Activated CD8-positive, alpha-beta T cell treated with anti-CD3 and anti-CD28 coated beads, Interleukin-2, amount 10 ng/mL, durations not matched to agents 7 days and 5 days (primary cell): ENCODE results near the gene FAM13A. TPM values are rescaled to one million over a fixed set of nuclear protein-coding genes. Genes with fewer than 3 reads are reported as not detected.

ENCODE experiments used
- ATAC-seq: fragments of 150-1000 bp; cut with Tn5 transposase; one replicate; pipeline ENCODE4 v1.10.0; 2021; ENCODE audit warnings: moderate library complexity
- CTCF ChIA-PET: fragments of 350-600 bp; sonication (Branson Sonifier 250); formaldehyde crosslinking; loops from one replicate; lab custom pipeline; 2021; ENCODE audit warnings: antibody characterized with exemption; lab: Charles Lee
- POLR2A ChIA-PET: fragments of 350-600 bp; sonication (Branson Sonifier 250); formaldehyde crosslinking; loops from one replicate; lab custom pipeline; 2021; ENCODE audit warnings: antibody characterized with exemption; lab: Charles Lee
- DNase-seq: peaks from one replicate; pipeline ENCODE4 v3.0.0-alpha.2; 2020
- H3K27ac Mint-ChIP-seq: one replicate; pipeline ENCODE4 v1.8.0; 2021; ENCODE audit warnings: mild to moderate bottlenecking, mixed read lengths
- H3K27me3 Mint-ChIP-seq: one replicate; pipeline ENCODE4 v1.8.0; 2021; ENCODE audit warnings: low read depth, mixed read lengths
- H3K36me3 Mint-ChIP-seq: one replicate; pipeline ENCODE4 v1.8.0; 2021; ENCODE audit warnings: low read depth, mixed read lengths
- H3K4me1 Mint-ChIP-seq: one replicate; pipeline ENCODE4 v1.8.0; 2021; ENCODE audit warnings: low read depth, mixed read lengths
- H3K4me3 Mint-ChIP-seq: one replicate; pipeline ENCODE4 v1.8.0; 2021; ENCODE audit warnings: mild to moderate bottlenecking, mixed read lengths
- H3K9me3 Mint-ChIP-seq: one replicate; pipeline ENCODE4 v1.8.0; 2022; ENCODE audit warnings: mixed read lengths; ENCODE audit not compliant: insufficient read depth
- total RNA-seq, 2 experiments: library from RNA; stranded (reverse); gene quantifications; one replicate each; pipeline ENCODE4 v1.2.3, GENCODE V29; 2021

Gene FAM13A
- total RNA-seq, 2 experiments from 2014 or later = 4.5 to 4.7 TPM

GRCh38 chr4:88745581-88746163, 311.3 kb downstream of the FAM13A start:
- no peaks in the 10 kb centered on the region for H3K27me3 Mint-ChIP-seq
- H3K36me3 Mint-ChIP-seq = peaks cover 6% of the 10 kb centered on the region
- no peak overlapping the region for H3K27ac Mint-ChIP-seq
- H3K4me3 Mint-ChIP-seq = no peak overlapping the region
- no peaks in the 10 kb centered on the region for H3K9me3 Mint-ChIP-seq
- ChIA-PET POLR2A (no interaction called here), CTCF (interaction anchor here (1.2 to 1.6 kb wide), 2 partner anchors 73 to 206 kb away, joined by 3 to 5 read pairs; no protein-coding TSS in a partner anchor)
- ATAC-seq (no peak), DNase-seq (no peak)
- H3K4me1 Mint-ChIP-seq = no peaks in the 10 kb centered on the region

GRCh38 chr4:88745175-88745574, 311.8 kb downstream of the FAM13A start:
- CTCF ChIA-PET = interaction anchor here (0.5 kb wide), 1 partner anchor 100 kb away, joined by 3 read pairs; no protein-coding TSS in a partner anchor

GRCh38 chr4:88744609-88745008, 312.4 kb downstream of the FAM13A start:
- CTCF ChIA-PET = interaction anchor here (0.5 kb wide), 1 partner anchor 101 kb away, joined by 3 read pairs; no protein-coding TSS in a partner anchor
- ATAC-seq (no peak), DNase-seq (no peak)
- no peaks in the 10 kb centered on the region for H3K4me1 Mint-ChIP-seq
- no peak overlapping the region for H3K4me3 Mint-ChIP-seq
- H3K27ac Mint-ChIP-seq = no peak overlapping the region
- H3K36me3 Mint-ChIP-seq = peaks cover 6% of the 10 kb centered on the region
- no peaks in the 10 kb centered on the region for H3K27me3 Mint-ChIP-seq
- POLR2A ChIA-PET = no interaction called here
- H3K9me3 Mint-ChIP-seq = no peaks in the 10 kb centered on the region

More at GRCh38 chr4:88745175-88745574, 311.8 kb downstream of the FAM13A start:
- H3K27ac Mint-ChIP-seq = no peak overlapping the region
- no peaks in the 10 kb centered on the region for H3K27me3 Mint-ChIP-seq
- DNase-seq = no peak
- POLR2A ChIA-PET = no interaction called here
- no peak overlapping the region for H3K4me3 Mint-ChIP-seq
- H3K36me3 Mint-ChIP-seq = peaks cover 6% of the 10 kb centered on the region
- no peaks in the 10 kb centered on the region for H3K4me1 Mint-ChIP-seq
- H3K9me3 Mint-ChIP-seq = no peaks in the 10 kb centered on the region
- ATAC-seq = no peak

- H3K9me3 Mint-ChIP-seq = no peaks in the 10 kb centered on the region
- H3K27ac Mint-ChIP-seq = no peak overlapping the region
- no peaks in the 10 kb centered on the region for H3K4me1 Mint-ChIP-seq
- ATAC-seq (no peak), DNase-seq (no peak)
- H3K4me3 Mint-ChIP-seq = no peak overlapping the region
- CTCF ChIA-PET = no interaction called here
- H3K36me3 Mint-ChIP-seq = peaks cover 3% of the 10 kb centered on the region
- no peaks in the 10 kb centered on the region for H3K27me3 Mint-ChIP-seq
- POLR2A ChIA-PET = no interaction called here
Measured at GRCh38 chr4:88743696-88744095, 313.3 kb downstream of the FAM13A start.

DNA sequence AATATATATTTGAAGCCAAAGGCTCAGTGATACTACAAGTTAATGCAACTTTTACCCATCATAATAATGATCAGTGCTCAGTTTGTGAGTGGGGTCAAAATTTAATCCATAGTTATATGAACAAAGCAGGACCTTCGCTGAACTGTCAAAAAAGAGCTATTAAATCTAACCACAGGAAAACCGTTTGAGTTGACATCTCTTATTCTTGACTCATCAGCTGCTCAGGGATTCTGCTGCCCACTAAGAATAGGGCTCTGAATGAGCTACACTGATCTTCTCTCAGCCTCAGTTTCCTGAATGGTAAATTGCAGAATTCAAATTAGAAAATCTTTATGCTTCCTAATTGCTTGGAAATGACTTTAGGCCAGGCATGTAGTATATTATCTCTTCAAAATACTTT, 314.4 kb downstream of the FAM13A start:
- H3K9me3 Mint-ChIP-seq = no peaks in the 10 kb centered on the region
- peaks cover 3% of the 10 kb centered on the region for H3K36me3 Mint-ChIP-seq
- no peak overlapping the region for H3K4me3 Mint-ChIP-seq
- no peak overlapping the region for H3K27ac Mint-ChIP-seq
- POLR2A ChIA-PET = no interaction called here
- ATAC-seq = no peak
- H3K27me3 Mint-ChIP-seq = no peaks in the 10 kb centered on the region
- DNase-seq = no peak
- CTCF ChIA-PET = no interaction called here
- peaks cover 6% of the 10 kb centered on the region for H3K4me1 Mint-ChIP-seq

DNA sequence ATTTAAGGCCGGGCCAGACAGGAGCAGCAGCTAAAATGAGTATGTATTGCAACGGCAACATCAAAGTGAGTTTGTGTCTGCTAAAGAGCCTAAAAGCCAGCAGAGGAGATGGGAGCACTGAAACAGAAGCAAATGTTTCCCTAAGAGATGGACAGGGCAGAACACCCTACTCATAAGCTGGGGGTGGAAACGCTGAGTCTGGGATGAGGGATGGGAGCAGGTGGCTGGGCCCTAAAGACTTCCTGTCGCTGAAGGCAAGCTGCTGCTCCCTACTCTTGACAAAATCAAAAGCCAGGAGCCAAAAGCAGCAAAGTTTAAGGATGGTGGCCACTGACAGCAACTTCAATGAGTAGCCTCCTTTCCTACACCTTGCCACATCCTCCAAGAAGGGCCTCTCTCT, 318.8 kb downstream of the FAM13A start:
- Mint-ChIP-seq H3K27ac (no peak overlapping the region), H3K27me3 (no peaks in the 10 kb centered on the region), H3K9me3 (no peaks in the 10 kb centered on the region), H3K4me1 (peaks cover 10% of the 10 kb centered on the region), H3K36me3 (no peaks in the 10 kb centered on the region), H3K4me3 (no peak overlapping the region)
- ChIA-PET POLR2A (no interaction called here), CTCF (interaction anchor here (1.9 kb wide), 1 partner anchor 199 kb away, joined by 4 read pairs; no protein-coding TSS in a partner anchor)
- ATAC-seq (no peak), DNase-seq (no peak)

GRCh38 chr4:88737307-88737941, 319.6 kb downstream of the FAM13A start:
- no peaks in the 10 kb centered on the region for H3K9me3 Mint-ChIP-seq
- ATAC-seq = peak; percentile 55
- DNase-seq = peak; percentile 28
- no peak overlapping the region for H3K4me3 Mint-ChIP-seq
- no peak overlapping the region for H3K27ac Mint-ChIP-seq
- ChIA-PET CTCF (interaction anchor here (1.9 kb wide), 1 partner anchor 198 kb away, joined by 4 read pairs; no protein-coding TSS in a partner anchor), POLR2A (no interaction called here)
- H3K4me1 Mint-ChIP-seq = peaks cover 10% of the 10 kb centered on the region
- no peaks in the 10 kb centered on the region for H3K36me3 Mint-ChIP-seq
- no peaks in the 10 kb centered on the region for H3K27me3 Mint-ChIP-seq

- Mint-ChIP-seq H3K9me3 (no peaks in the 10 kb centered on the region), H3K27me3 (no peaks in the 10 kb centered on the region), H3K4me3 (no peak overlapping the region), H3K36me3 (no peaks in the 10 kb centered on the region), H3K27ac (no peak overlapping the region), H3K4me1 (peaks cover 10% of the 10 kb centered on the region)
- ChIA-PET CTCF (interaction anchor here (1.7 to 1.9 kb wide), 2 partner anchors 10 to 196 kb away, joined by 6 to 8 read pairs; no protein-coding TSS in a partner anchor), POLR2A (no interaction called here)
- no peak for DNase-seq
- ATAC-seq = no peak
Measured at GRCh38 chr4:88736264-88736663, 320.7 kb downstream of the FAM13A start.

GRCh38 chr4:88735564-88735963, 321.4 kb downstream of the FAM13A start:
- Mint-ChIP-seq H3K4me1 (peaks cover 10% of the 10 kb centered on the region), H3K27ac (no peak overlapping the region), H3K36me3 (no peaks in the 10 kb centered on the region), H3K9me3 (no peaks in the 10 kb centered on the region), H3K27me3 (no peaks in the 10 kb centered on the region), H3K4me3 (no peak overlapping the region)
- ChIA-PET CTCF (interaction anchor here (1.7 to 1.9 kb wide), 2 partner anchors 10 to 196 kb away, joined by 6 to 8 read pairs; no protein-coding TSS in a partner anchor), POLR2A (no interaction called here)
- ATAC-seq (no peak), DNase-seq (no peak)

DNA sequence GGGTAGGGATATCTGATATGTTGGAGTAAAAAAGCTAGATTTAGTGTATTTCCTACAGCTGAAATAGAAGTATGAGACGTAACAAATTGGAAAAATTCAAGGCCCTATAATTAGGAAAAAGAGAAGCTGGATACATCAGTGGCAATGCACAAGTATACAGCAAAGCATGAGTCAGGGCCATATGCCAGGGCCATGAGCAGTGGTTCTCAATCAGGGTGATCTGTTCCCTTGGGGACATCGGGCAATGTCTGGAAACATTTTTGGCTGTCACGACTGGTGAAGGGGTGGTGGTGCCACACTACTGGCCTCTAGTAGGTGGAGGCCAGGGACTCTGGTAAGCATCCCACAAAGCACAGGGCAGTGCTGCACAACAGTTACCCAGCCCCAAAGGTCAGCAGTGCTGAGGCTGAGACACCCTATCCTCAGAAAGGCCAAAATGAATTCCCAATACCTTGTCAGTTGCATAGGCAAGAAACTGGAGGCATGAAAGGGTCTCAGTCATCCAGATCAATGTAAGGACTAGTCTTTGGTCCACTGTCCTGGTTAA, 322.5 kb downstream of the FAM13A start:
- no peak overlapping the region for H3K27ac Mint-ChIP-seq
- DNase-seq (no peak), ATAC-seq (no peak)
- ChIA-PET POLR2A (no interaction called here), CTCF (interaction anchor here (1.7 to 1.9 kb wide), 2 partner anchors 9 to 194 kb away, joined by 6 to 8 read pairs; no protein-coding TSS in a partner anchor)
- H3K4me1 Mint-ChIP-seq = peaks cover 10% of the 10 kb centered on the region
- H3K4me3 Mint-ChIP-seq = no peak overlapping the region
- H3K27me3 Mint-ChIP-seq = no peaks in the 10 kb centered on the region
- H3K9me3 Mint-ChIP-seq = no peaks in the 10 kb centered on the region
- H3K36me3 Mint-ChIP-seq = peaks cover 4% of the 10 kb centered on the region

- POLR2A ChIA-PET = no interaction called here
- ATAC-seq (no peak), DNase-seq (no peak)
- Mint-ChIP-seq H3K27me3 (no peaks in the 10 kb centered on the region), H3K27ac (no peak overlapping the region), H3K36me3 (peaks cover 6% of the 10 kb centered on the region), H3K4me3 (no peak overlapping the region), H3K9me3 (no peaks in the 10 kb centered on the region), H3K4me1 (peaks cover 7% of the 10 kb centered on the region)
- CTCF ChIA-PET = no interaction called here
Measured at GRCh38 chr4:88732714-88733368, 324.1 kb downstream of the FAM13A start.
